NCI-H1417 treated with DMSO at 0.1 percent for 48 hours (cell line): ENCODE results near the gene MCM6.
"Not testable (repeated sequence)": the region's sequence is repeated elsewhere in the genome, so short reads cannot be mapped to it uniquely, and the experiment has no call there.

ENCODE experiments used
- DNase-seq: peaks from one replicate; lab custom pipeline; 2025; lab: John Stamatoyannopoulos, UW

Gene MCM6

DNA sequence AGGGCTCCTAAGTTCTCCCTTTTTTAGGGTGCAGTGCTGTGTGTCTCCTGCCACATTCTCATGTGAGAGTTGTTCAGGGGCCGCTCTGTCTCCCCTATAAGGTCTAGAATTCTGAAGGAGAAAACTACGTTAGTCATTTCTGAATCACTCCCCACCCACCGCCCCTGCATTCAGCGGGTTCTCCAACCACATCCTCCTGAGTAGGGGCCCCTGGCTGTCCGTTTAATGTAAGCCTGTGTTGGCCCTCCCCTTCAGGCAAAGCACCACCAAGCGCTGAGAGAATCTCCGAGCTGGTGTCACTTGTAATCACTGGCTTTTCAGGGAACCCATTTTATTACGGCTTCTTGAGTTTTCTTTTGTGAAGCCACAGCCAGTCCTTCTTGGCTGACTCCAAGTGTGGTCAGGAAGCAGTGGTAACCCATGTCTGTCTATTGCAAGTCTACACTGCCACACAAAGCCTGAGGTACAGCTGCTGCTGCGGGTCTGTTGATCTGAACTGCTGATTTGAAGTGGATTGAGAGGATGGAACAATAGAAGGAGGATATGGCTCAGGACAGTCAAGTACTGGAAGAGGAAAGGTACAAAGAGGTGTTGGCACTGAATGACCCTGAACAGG, 56.1 kb downstream of the MCM6 start:
- no peak for DNase-seq

DNA sequence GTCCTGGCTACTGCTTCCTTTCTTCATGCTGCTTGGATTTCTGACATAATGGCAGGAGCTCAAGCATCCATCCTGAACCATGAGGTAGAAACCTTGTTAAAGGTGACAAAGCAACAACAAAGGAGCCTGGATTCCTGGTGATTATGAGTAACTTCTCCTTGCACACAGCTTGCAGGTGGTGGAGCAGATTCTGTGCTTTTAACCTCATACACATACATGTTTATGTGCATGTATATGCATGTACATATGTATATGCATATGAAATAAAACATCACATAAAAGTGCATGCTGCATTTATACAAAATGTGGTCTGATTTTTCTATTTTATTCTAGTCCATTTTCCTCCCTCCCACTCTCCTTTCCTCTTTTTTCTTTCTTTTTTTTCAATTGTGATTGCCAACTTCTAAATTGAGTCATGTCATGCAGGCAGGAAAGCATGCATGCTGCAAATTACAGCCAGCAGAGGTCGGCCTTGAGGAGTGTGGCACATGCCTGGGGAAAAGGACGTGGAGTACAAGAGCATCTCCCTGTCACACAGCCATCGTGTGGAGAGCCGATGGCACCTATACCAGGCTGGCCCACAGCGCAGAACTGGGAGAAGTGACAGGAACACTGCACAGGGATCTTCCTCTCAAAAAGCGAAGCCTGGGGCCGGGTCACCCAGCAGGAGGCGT, 57.2 kb downstream of the MCM6 start:
- no peak for DNase-seq

GRCh38 chr2:135817951-135818350, 58.3 kb downstream of the MCM6 start:
- DNase-seq = no peak

DNA sequence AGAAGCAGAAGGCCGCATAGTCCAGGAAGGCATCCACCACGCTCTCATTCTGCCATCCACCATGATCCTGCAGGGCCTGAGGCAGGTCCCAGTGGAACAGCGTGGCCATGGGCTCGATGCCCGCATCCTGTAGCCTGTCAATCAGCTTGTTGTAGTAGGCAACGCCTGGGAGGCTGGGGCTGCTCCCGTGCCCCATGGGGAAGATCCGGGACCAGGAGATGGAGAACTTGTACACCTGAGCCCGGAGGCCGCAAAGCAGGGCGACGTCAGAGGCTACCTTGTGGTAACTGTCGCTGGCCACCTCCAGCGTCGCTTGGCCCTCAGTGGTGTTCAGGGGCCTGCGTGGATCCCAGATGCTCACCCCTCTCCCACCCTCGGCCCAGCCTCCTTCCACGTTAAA, 58.8 kb downstream of the MCM6 start:
- no peak for DNase-seq

- no peak for DNase-seq
Measured at GRCh38 chr2:135815269-135815668, 61.0 kb downstream of the MCM6 start.

DNA sequence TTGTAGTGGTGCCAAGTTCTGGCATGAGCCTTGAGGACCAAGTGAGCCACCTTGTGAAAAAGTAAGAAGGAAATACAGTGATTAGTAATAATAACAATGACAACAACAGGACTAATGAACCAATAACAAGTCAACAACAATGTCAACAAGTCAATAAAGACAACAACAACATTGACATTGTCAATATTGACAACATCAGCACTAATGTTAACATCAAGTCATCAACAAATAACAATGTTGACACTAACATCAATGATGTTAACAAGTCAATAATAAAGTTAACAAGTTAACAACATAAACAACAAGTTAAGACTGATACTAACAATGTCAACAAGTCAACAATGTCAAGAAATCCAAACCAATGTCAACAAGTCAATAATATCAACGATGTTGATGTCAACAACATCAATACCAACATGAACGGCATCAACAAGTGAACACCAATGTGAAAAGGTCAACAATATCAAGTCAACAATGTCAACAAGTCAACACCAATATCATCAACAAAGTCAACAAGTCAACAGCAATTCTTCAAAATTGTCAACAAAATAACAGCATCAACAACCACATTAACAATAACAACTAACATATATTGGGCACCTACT, 63.2 kb downstream of the MCM6 start:
- no peak for DNase-seq

DNA sequence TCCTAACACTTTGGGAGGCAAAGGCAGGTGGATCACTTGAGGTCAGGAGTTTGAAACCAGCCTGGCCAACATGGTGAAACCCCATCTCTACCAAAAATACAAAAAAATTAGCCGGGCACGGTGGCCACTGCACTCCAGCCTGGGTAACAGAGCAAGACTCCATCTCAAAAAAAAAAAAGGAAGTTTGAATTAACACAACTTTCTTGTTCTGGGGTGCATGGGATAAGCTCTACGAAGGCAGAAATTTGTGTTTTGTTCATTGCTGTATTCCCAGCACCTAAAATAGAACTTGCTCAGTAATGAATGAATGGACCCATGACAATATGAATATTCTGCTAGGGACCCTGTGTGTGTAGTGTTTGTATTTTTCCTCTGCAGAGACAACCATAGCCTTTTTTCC, 68.4 kb downstream of the MCM6 start:
- DNase-seq = not testable (repeated sequence)

DNA sequence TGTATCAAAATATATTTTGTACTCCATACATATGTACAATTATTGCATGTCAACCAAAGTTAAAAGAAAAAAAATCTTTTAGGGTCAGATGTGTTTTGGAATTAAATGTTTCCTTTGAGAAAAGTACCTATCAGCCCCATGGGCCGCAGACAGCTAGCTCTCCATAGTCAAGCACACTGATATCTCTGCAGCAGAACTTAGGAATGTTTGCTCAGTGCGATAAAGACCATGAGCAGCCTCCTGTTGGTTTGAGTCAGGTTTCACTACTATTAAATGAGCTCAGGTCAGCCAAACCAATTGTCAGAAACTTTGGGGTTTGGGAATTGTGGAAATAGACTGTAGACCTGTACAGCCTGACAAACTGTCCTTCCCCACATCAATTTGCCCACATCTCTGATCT, 73.0 kb downstream of the MCM6 start:
- no peak for DNase-seq

DNA sequence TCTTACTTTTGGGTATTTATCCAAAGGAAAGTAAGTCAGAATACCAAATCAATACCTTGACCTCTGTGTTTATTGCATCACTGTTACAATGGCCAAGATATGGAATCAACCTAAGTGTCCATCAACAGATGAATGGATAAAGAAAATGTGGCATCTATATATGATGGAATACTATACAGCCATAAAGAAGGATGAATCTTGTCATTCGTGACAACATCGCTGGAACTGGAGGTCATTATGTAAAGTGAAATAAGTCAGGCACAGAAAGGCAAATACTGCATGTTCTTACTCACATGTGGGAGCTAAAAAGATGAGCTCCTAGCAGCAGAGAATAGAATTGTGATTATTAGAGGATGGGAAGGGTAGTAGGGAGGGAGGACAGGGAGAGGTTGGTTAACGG, 73.9 kb downstream of the MCM6 start:
- no peak for DNase-seq

GRCh38 chr2:135800513-135801460, 75.5 kb downstream of the MCM6 start:
- DNase-seq = no peak

- DNase-seq = no peak
Measured at GRCh38 chr2:135799738-135800137, 76.5 kb downstream of the MCM6 start.

GRCh38 chr2:135798762-135799161, 77.5 kb downstream of the MCM6 start:
- no peak for DNase-seq

- no peak for DNase-seq
Measured at GRCh38 chr2:135798275-135798705, 78.0 kb downstream of the MCM6 start.

DNA sequence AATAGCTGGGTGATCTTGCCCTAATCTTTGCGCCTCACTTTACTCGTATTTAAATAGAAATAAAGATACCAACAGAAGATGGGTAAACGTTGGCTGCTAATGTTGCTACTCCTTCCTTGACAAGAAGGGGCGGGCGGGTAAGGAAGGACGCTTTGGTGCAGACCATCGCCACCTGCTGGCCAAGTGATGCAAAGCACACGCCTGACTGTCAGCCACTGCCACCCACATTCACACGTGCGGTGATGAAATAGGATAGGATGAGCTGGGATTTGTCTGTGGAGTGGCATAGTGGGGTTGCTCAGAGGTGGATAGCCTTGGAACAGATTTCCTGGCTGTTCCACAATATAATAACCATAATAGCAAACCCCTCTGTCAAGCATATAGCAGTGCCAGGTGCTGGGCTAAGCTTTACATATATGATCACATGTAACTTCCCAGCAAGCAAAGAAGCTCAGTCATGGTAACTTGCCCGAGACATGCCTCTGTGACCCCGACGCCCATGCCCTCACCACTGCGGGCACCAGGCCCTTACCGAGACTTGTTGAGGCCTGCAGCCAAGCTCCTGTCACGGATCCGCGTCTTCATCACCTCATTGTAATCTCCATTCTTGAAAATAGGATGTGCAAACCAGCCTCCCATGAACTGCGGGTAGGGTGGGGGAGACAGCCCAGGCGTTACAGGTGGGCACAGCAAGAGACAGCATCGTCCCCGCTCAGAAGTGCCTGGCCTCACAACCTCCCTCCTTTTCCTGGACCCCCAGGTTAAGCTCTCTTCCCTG, 78.6 kb downstream of the MCM6 start:
- DNase-seq = no peak

- no peak for DNase-seq
Measured at GRCh38 chr2:135796606-135797005, 79.6 kb downstream of the MCM6 start.

- DNase-seq = not testable (repeated sequence)
Measured at GRCh38 chr2:135795641-135796040, 80.6 kb downstream of the MCM6 start.

- DNase-seq = no peak
Measured at GRCh38 chr2:135792401-135793150, 83.7 kb downstream of the MCM6 start.

GRCh38 chr2:135791418-135792190, 84.6 kb downstream of the MCM6 start:
- DNase-seq = no peak

- DNase-seq = no peak
Measured at GRCh38 chr2:135790423-135790822, 85.8 kb downstream of the MCM6 start.
